Activated T-helper 17 cell treated with anti-CD3 and anti-CD28 coated beads, Interleukin-2, amount 50 U/mL, for 72 hours (primary cell): Measurements from ENCODE around the gene UACA. TPM values are rescaled to one million over a fixed set of nuclear protein-coding genes. Genes with fewer than 3 reads are reported as not detected.
A peak's percentile ranks its signal among the peaks of the same experiment; 100 is the strongest.
"Not testable (repeated sequence)": the region's sequence is repeated elsewhere in the genome, so short reads cannot be mapped to it uniquely, and the experiment has no call there.

ENCODE experiments used
- ATAC-seq: fragments of 150-1000 bp; cut with Tn5 transposase; replicated peaks from 2 replicates; pipeline ENCODE4 v1.10.0; 2021; ENCODE audit warnings: mild to moderate bottlenecking, moderate library complexity
- H3K27ac Mint-ChIP-seq: one replicate; pipeline ENCODE4 v1.8.0; 2022; ENCODE audit warnings: mixed read lengths
- H3K27me3 Mint-ChIP-seq: one replicate; pipeline ENCODE4 v1.8.0; 2022; ENCODE audit warnings: mixed read lengths
- H3K36me3 Mint-ChIP-seq: one replicate; pipeline ENCODE4 v1.8.0; 2022; ENCODE audit warnings: low read depth, mild to moderate bottlenecking, mixed read lengths
- H3K4me1 Mint-ChIP-seq: one replicate; pipeline ENCODE4 v1.8.0; 2022; ENCODE audit warnings: mixed read lengths
- H3K4me3 Mint-ChIP-seq: one replicate; pipeline ENCODE4 v1.8.0; 2022; ENCODE audit warnings: mild to moderate bottlenecking, mixed read lengths
- H3K9me3 Mint-ChIP-seq: one replicate; pipeline ENCODE4 v1.8.0; 2022; ENCODE audit warnings: mixed read lengths
- total RNA-seq, 2 donors: library from RNA; stranded (reverse); gene quantifications; one replicate each; pipeline ENCODE4 v1.2.3, GENCODE V29; 2022

UACA gene
- total RNA-seq, 2 donors from 2014 or later: 2.0 to 3.4 TPM

DNA sequence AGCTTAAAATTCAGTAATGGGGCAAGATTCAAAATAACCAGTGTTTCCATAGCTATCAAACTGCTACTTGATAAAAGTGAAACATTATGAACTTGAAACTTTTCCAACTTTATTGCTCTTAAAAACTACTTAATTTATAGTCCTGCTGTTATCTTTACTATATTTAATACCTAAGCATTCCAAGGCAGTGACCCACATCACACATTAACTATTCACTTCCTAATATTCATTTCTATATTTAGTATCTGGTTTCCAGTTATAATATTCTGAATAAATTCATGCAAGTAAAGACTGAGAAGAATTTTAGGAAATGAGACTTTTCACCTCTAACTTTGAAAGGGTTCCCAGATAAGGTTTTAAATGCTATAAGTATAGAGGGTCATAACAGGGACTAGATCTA, 64.9 kb downstream of the UACA start:
- no peak overlapping the region for H3K27ac Mint-ChIP-seq
- no peaks in the 10 kb centered on the region for H3K36me3 Mint-ChIP-seq
- H3K4me1 Mint-ChIP-seq: no peaks in the 10 kb centered on the region
- peaks cover 13% of the 10 kb centered on the region for H3K27me3 Mint-ChIP-seq
- no peak overlapping the region for H3K4me3 Mint-ChIP-seq
- no peak for ATAC-seq
- no peaks in the 10 kb centered on the region for H3K9me3 Mint-ChIP-seq

DNA sequence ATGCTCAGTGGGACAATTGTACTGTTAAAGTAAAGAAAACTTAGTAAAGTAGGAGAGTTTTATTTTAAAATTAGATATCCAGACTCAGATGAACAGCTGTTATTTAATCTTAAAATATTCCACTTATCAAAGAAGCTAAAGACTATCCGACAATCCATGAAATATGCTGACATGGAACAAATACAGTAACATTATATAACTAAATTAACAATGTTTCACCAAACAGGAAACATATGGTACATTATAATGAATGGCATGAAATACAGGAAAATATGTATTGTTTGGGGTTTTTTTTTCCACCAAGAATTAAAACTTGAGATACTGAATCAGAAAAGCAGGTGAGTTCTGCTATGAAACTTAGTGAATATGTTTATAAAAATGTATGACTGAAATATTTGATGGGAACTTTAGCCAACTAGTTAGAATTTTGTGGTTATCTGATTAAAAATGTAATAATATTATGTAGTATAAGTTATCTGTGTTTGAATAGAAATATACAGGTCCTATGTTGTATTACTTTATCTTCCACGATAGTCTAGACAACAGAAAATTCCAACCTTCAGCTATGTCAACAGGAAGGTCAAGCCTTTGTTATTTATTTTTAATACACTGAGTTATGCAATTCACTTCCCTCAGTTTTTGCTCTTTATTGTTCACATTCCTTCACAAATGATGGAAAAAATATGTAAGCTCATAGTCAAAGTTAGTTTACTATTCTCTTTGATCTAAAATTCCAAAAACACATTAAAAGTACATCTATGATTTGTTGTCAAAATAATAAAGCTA, 72.7 kb downstream of the UACA start:
- H3K27me3 Mint-ChIP-seq: peaks cover 14% of the 10 kb centered on the region
- no peaks in the 10 kb centered on the region for H3K4me1 Mint-ChIP-seq
- H3K36me3 Mint-ChIP-seq: no peaks in the 10 kb centered on the region
- H3K27ac Mint-ChIP-seq: no peak overlapping the region
- no peak for ATAC-seq
- H3K9me3 Mint-ChIP-seq: no peaks in the 10 kb centered on the region
- no peak overlapping the region for H3K4me3 Mint-ChIP-seq

DNA sequence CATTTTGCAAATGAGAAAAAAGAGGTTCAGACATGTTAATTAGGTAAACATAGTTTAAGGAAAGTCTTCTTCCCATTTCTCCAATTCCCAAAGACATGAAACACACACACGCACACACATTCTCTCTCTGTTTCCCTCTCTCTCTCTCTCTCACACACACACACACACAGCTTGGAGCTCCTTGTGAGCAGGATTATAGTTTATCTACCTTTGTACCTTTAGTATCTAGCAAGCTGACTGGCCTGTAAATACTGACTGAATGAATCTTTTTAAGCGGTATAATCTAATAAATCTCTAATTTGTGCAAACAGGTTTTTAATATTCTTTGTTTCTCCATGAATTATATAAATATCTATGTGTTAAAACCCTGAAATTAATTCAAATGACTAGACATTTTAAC, 73.3 kb downstream of the UACA start:
- no peak overlapping the region for H3K27ac Mint-ChIP-seq
- H3K4me1 Mint-ChIP-seq: no peaks in the 10 kb centered on the region
- no peak overlapping the region for H3K4me3 Mint-ChIP-seq
- peaks cover 14% of the 10 kb centered on the region for H3K27me3 Mint-ChIP-seq
- H3K9me3 Mint-ChIP-seq: no peaks in the 10 kb centered on the region
- ATAC-seq: no peak
- no peaks in the 10 kb centered on the region for H3K36me3 Mint-ChIP-seq

DNA sequence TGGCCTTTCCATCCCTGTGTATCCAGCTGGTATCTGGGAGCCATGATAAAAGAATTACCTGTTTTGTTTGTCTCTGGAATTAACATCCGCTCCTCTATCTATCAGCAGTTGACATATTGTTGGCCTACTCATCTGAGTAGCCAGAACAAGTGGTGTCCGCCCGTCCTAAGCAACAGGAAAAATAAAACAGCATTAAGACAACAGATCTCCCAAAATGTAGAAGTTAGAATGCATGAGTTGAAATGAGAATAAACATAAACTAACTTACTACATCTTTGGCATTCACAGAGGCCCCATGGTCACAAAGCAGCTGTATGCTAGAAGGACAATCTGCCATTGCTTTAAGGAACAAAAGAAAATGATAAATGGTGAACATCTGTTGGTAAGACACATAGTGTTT, 75.9 kb downstream of the UACA start:
- no peak overlapping the region for H3K4me3 Mint-ChIP-seq
- H3K9me3 Mint-ChIP-seq: no peaks in the 10 kb centered on the region
- peaks cover 15% of the 10 kb centered on the region for H3K27me3 Mint-ChIP-seq
- no peak overlapping the region for H3K27ac Mint-ChIP-seq
- no peak for ATAC-seq
- H3K36me3 Mint-ChIP-seq: no peaks in the 10 kb centered on the region
- no peaks in the 10 kb centered on the region for H3K4me1 Mint-ChIP-seq

DNA sequence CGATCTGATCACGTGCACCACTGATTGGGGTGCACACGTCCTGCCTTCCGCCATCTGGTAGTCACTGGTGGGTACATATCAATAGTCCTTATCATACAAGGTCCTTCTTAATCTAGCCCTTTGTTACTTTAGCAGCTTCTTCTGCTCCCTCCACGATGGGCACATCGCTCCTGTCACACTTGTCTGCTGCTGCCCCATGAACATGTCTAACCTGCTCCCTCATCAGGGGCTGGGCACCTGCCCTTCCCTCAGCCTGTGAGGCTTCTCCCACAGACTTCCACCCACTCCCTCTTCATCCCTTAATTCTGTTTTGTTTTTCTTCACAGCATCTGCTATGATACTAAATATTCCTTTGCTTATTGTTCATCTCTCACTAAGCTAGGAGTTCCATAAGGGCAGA, 82.5 kb downstream of the UACA start:
- H3K4me3 Mint-ChIP-seq: no peak overlapping the region
- no peak for ATAC-seq
- no peaks in the 10 kb centered on the region for H3K36me3 Mint-ChIP-seq
- H3K4me1 Mint-ChIP-seq: peaks cover 4% of the 10 kb centered on the region
- H3K27me3 Mint-ChIP-seq: peaks cover 13% of the 10 kb centered on the region
- H3K27ac Mint-ChIP-seq: no peak overlapping the region
- no peaks in the 10 kb centered on the region for H3K9me3 Mint-ChIP-seq

DNA sequence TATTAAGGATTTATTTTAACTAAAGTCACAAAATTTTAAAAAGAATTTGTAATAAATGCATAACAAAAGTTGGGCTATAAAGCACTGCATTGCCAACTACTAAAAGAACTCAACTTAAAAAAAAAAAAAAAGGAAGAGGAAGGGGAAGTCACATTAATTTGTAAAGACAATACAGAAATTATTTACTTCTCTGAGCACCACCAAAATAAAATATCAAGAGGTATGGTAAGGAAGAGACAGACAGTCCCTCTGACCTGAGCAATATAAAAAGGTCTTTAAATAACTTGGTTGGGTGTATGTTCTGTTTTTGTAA, 83.5 kb downstream of the UACA start:
- no peak for ATAC-seq
- Mint-ChIP-seq H3K36me3 (no peaks in the 10 kb centered on the region), H3K27me3 (peaks cover 11% of the 10 kb centered on the region), H3K27ac (no peak overlapping the region), H3K4me1 (peaks cover 4% of the 10 kb centered on the region), H3K4me3 (no peak overlapping the region), H3K9me3 (no peaks in the 10 kb centered on the region)

DNA sequence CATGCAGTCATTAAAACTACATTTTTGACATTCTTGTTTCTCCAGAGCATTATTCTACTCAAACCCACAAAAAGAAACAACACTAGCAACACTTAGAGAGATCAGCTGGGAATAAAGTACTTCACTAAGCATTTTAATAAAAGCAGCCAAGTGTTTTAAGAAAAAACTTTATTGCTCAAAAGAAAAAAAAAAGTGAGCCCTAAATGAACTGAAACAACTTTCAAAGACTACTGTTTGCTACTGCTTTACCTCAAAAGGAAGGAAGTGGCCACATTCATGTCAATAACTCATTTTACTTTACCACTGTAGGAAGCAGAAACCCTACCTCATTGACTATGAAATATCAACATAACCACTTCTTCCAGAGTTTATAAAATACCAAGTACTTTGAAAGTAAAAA, 91.3 kb downstream of the UACA start:
- Mint-ChIP-seq H3K27ac (no peak overlapping the region), H3K27me3 (peaks cover 4% of the 10 kb centered on the region), H3K9me3 (no peaks in the 10 kb centered on the region), H3K36me3 (no peaks in the 10 kb centered on the region), H3K4me1 (peaks cover 8% of the 10 kb centered on the region), H3K4me3 (peak overlapping the region; percentile 43)
- ATAC-seq: peak; percentile 77

DNA sequence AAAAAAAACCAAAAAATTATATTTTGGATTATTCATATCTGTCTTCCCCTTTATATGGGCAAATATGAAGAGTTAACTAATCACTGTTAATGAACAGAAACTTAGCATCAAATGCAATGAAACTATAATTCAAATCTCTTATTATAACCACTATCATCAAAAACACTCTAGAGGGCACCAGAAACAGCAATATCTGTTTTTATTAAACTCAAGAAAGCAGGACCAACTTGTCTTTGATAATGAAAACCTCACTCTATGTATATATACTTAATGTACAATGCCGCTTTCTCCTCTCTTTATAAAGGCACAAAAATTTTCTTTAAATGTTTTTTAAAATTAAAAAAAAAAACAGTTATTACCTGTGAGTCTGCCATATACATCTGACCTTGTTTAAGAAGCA, 92.7 kb downstream of the UACA start:
- no peak for ATAC-seq
- H3K4me1 Mint-ChIP-seq: peaks cover 8% of the 10 kb centered on the region
- H3K9me3 Mint-ChIP-seq: no peaks in the 10 kb centered on the region
- no peak overlapping the region for H3K27ac Mint-ChIP-seq
- H3K4me3 Mint-ChIP-seq: no peak overlapping the region
- no peaks in the 10 kb centered on the region for H3K36me3 Mint-ChIP-seq
- H3K27me3 Mint-ChIP-seq: peaks cover 4% of the 10 kb centered on the region

DNA sequence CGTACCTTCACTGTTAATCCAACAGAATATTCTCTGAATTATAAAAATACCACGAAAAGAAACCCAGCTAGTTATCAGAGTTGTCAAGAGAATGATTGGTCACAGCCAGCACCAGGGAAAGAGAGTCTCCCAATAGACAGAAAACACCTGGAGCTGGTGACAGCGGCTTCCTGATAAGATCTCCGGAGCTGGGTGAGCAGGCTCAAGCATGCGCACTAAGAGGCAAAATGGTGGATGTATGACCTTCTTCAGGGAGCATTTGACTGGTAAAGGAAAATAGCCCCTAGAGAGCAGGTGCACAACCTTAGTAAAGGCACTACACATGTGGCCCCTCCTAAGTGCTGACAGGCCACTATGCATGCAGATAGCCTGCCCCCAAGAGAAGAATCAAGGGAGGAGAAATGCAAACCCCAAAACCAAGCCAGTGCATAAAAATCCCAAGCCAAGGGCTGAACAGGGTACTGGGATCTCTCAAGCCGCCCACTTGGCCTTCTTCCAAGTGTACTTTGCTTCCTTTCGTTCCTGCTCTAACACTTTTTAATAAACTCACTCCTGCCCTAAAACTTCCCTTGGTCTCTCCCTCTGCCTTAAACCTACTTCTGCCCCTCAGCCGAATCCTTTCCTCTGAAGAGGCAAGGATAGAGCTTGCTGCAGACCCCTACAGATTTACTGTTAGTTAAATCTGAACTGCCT, 93.2 kb downstream of the UACA start:
- H3K27ac Mint-ChIP-seq: no peak overlapping the region
- H3K4me3 Mint-ChIP-seq: no peak overlapping the region
- H3K4me1 Mint-ChIP-seq: peaks cover 8% of the 10 kb centered on the region
- ATAC-seq: no peak
- peaks cover 4% of the 10 kb centered on the region for H3K27me3 Mint-ChIP-seq
- H3K36me3 Mint-ChIP-seq: no peaks in the 10 kb centered on the region
- no peaks in the 10 kb centered on the region for H3K9me3 Mint-ChIP-seq

DNA sequence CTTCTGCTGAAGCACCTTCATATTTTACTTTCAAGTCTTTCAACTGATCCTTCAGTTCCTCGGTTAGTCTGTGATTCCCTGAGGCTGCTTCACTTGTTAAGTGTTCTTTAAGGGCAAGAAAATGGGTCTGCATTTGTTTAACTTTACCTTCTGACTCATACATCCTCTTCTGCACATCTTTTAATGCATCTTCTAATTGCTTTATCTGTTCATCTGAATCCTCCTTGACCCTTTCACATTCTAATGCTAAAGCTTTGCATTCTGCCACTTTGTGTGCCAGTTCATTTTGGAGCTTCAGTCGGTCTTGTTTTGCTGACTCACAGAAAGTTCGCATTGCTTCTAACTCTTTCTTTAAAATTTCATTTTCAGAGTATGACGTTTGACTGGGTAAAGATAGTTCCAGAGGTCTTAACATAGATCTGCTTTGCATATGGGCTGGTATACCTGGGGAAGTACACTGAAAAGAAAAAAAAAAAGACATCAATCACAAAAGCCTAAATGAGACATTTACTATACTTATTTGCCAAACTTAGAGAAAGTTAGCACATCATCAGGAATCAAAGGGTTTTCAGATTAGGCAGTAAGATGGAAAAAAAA, 94.3 kb downstream of the UACA start:
- peaks cover 8% of the 10 kb centered on the region for H3K4me1 Mint-ChIP-seq
- peaks cover 4% of the 10 kb centered on the region for H3K27me3 Mint-ChIP-seq
- no peaks in the 10 kb centered on the region for H3K36me3 Mint-ChIP-seq
- no peak overlapping the region for H3K4me3 Mint-ChIP-seq
- no peaks in the 10 kb centered on the region for H3K9me3 Mint-ChIP-seq
- no peak overlapping the region for H3K27ac Mint-ChIP-seq
- ATAC-seq: no peak

DNA sequence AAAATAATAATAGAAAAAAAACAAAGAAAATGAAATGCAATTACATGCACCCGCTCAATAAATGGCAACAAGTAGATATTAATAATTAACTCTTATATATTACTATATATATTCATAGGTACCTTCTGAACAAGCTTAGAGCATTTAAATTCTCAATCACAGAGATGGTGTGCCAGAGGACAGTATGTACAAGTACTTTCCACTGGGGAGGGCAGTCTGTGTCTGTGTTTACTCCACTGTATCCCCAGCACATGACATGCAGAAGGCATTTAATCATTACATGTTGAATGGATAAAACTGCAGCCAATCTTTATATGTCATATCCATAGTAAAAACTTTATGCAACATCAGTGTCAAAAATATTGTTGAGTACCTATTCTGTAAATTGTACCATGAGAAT, 97.8 kb downstream of the UACA start:
- Mint-ChIP-seq H3K4me3 (no peak overlapping the region), H3K9me3 (no peaks in the 10 kb centered on the region), H3K36me3 (no peaks in the 10 kb centered on the region), H3K27me3 (peaks cover 4% of the 10 kb centered on the region), H3K4me1 (no peaks in the 10 kb centered on the region), H3K27ac (no peak overlapping the region)
- no peak for ATAC-seq

DNA sequence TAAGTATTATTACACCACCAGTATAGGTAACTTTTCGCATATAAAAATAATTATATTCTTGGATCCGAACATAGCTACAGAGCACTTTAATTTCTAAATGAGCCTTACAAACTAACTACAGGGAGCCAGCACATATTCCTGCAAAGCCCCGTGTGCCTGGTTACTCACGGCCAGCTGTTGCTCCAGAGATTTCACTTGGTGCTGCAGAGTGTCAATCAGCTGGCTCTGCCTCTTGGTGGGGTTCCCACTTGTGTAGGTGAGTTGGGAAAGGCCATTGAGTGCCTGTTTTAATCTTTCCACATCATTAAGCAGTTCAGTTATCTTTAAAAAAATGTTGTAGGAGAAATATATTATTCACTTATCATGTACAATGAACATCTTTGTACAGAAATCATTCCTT, 98.9 kb downstream of the UACA start:
- Mint-ChIP-seq H3K27me3 (no peaks in the 10 kb centered on the region), H3K27ac (no peak overlapping the region), H3K4me3 (no peak overlapping the region), H3K4me1 (no peaks in the 10 kb centered on the region), H3K36me3 (no peaks in the 10 kb centered on the region), H3K9me3 (no peaks in the 10 kb centered on the region)
- no peak for ATAC-seq

DNA sequence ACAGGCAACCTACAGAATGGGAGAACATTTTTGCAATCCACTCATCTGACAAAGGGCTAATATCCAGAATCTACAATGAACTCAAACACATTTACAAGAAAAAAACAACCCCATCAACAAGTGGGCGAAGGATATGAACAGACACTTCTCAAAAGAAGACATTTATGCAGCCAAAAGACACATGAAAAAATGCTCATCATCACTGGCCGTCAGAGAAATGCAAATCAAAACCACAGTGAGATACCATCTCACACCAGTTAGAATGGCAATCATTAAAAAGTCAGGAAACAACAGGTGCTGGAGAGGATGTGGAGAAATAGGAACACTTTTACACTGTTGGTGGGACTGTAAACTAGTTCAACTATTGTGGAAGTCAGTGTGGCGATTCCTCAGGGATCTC, 100.3 kb downstream of the UACA start:
- H3K27ac Mint-ChIP-seq, H3K9me3 Mint-ChIP-seq, H3K36me3 Mint-ChIP-seq, H3K4me3 Mint-ChIP-seq, ATAC-seq, H3K4me1 Mint-ChIP-seq, H3K27me3 Mint-ChIP-seq: not testable (repeated sequence)

DNA sequence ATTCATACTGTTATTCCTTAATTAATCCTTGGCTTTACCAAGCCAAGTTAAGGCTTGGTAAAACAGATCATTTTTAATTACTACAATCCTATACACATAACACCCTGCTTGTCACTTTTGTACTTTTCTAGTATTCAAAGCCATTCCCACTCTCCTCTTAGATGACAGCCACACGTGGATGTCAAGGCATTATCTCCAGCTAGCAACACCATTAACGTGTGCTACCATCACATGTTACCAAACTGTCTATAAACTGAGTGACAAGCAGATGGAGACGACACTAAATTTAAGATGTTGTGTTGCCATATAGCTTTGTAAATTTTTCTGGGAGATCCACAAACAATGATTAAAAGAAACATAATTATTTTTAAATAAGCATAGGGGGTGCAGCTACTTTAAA, 103.7 kb downstream of the UACA start:
- H3K27me3 Mint-ChIP-seq: no peaks in the 10 kb centered on the region
- no peak overlapping the region for H3K4me3 Mint-ChIP-seq
- H3K36me3 Mint-ChIP-seq: no peaks in the 10 kb centered on the region
- no peak overlapping the region for H3K27ac Mint-ChIP-seq
- no peaks in the 10 kb centered on the region for H3K4me1 Mint-ChIP-seq
- ATAC-seq: no peak
- no peaks in the 10 kb centered on the region for H3K9me3 Mint-ChIP-seq

DNA sequence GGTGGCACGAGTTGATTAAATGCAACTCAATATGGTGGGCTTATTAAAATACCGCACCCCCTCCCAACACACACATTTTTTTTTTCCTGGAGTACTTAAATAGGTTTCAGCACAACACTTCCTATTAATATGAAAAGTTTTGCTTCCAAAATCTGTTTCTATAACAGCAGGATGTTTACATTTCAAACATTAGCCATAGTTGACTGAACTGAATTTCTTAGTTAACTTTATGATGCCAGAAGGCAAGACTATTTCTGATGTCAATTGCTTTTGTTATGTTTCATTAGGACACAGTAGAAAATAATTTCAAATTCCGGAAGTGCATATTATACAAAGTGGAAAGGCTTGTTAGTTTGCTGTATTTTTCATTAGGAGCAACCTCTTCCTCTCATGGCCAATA, 104.7 kb downstream of the UACA start:
- no peak overlapping the region for H3K27ac Mint-ChIP-seq
- H3K9me3 Mint-ChIP-seq: no peaks in the 10 kb centered on the region
- no peak for ATAC-seq
- no peaks in the 10 kb centered on the region for H3K36me3 Mint-ChIP-seq
- H3K4me1 Mint-ChIP-seq: no peaks in the 10 kb centered on the region
- H3K27me3 Mint-ChIP-seq: no peaks in the 10 kb centered on the region
- no peak overlapping the region for H3K4me3 Mint-ChIP-seq
